ENCODE results near the gene ARHGAP9.

DNA sequence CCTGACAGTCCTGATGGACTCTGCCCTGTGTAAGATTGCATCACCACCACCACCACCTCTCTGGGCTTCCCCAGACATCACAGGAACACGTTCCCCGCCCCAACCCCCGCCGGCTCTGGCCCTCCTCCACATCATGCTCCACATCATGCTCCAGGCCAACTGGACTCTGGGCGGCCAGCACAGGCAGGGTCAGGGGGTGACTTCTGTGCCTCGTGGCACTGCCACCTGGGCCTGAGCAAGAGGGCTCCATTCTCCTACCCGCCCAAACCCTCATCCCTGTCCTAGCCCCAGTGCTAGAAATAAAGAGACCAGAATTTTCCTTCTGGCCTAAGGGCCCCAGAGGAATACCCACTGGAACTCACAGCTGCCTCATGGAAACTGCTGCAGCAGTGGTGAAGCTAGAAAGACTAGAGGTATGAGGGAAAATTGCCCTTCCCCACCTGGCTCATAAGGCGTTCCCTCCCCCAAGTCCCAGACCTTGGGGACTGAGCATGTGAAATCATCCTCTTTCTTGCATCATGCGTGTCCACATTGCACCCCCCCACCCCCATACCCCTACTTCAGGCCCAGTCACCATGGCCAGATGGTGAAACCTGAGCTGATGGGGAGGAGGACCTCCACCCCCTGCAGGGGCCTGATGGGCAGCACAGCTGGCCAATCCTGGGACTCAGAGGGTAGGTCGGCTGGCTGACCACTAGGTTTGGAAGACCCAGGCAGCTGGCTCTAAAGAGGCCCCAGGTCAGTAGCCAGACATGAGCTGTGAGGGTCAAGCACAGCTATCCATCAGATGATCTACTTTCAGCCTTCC is 24.9 kb downstream of the ARHGAP9 start, which contains the start of gene INHBE:
- TF ChIP-seq, protein P1, sequence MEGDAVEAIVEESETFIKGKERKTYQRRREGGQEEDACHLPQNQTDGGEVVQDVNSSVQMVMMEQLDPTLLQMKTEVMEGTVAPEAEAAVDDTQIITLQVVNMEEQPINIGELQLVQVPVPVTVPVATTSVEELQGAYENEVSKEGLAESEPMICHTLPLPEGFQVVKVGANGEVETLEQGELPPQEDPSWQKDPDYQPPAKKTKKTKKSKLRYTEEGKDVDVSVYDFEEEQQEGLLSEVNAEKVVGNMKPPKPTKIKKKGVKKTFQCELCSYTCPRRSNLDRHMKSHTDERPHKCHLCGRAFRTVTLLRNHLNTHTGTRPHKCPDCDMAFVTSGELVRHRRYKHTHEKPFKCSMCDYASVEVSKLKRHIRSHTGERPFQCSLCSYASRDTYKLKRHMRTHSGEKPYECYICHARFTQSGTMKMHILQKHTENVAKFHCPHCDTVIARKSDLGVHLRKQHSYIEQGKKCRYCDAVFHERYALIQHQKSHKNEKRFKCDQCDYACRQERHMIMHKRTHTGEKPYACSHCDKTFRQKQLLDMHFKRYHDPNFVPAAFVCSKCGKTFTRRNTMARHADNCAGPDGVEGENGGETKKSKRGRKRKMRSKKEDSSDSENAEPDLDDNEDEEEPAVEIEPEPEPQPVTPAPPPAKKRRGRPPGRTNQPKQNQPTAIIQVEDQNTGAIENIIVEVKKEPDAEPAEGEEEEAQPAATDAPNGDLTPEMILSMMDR (conservative IDR thresholded peaks at IDR 0.05) = no peak
- TF ChIP-seq ZFX (IDR thresholded peaks at IDR 0.05) = no peak
